CD4-positive, alpha-beta T cell (primary cell): ENCODE results near the gene SMU1. TPM values are rescaled to one million over a fixed set of nuclear protein-coding genes. Genes with fewer than 3 reads are reported as not detected.

Experiments used
- ATAC-seq: fragments of 200-7000 bp; cut with Tn5 transposase; one replicate; pipeline ENCODE4 v1.10.0; 2022; ENCODE audit warnings: mild to moderate bottlenecking; ENCODE audit not compliant: poor library complexity
- CTCF ChIA-PET: fragments of 350-600 bp; sonication (Branson Sonifier 250); formaldehyde crosslinking; loops from one replicate; lab custom pipeline; 2021; ENCODE audit warnings: antibody characterized with exemption, inconsistent platforms; lab: Charles Lee
- POLR2A ChIA-PET: fragments of 350-600 bp; sonication (Branson Sonifier 250); formaldehyde crosslinking; loops from one replicate; lab custom pipeline; 2021; ENCODE audit warnings: antibody characterized with exemption, inconsistent platforms; lab: Charles Lee
- DNase-seq, 14 experiments: peaks; one replicate each; pipeline ENCODE4 v3.0.0-alpha.2; 2013 to 2020; ENCODE audit warnings: mixed read lengths in 2 of 14
- H3K27ac ChIP-seq, 2 donors: one replicate each; pipeline versions ENCODE4 v1.5.1 to v1.7.0; 2013; ENCODE audit warnings: low read length in 2 of 2, low read depth in 1 of 2, mild to moderate bottlenecking in 1 of 2
- H3K27me3 ChIP-seq, 2 experiments: 1 replicate in 1 of 2; 2 replicates in 1 of 2; pipeline versions ENCODE4 v1.6.1 to v1.7.0; 2013; ENCODE audit warnings: low read length in 2 of 2, control low read depth in 1 of 2, mild to moderate bottlenecking in 1 of 2, moderate library complexity in 1 of 2; ENCODE audit not compliant: insufficient read depth in 2 of 2, control insufficient read depth in 1 of 2
- H3K36me3 ChIP-seq: one replicate; pipeline ENCODE4 v1.6.1; 2013; ENCODE audit warnings: low read length, control low read depth; ENCODE audit not compliant: insufficient read depth
- H3K4me1 ChIP-seq: one replicate; pipeline ENCODE4 v1.6.1; 2013; ENCODE audit warnings: low read length, control low read depth; ENCODE audit not compliant: insufficient read depth
- H3K4me3 ChIP-seq: one replicate; pipeline ENCODE4 v1.5.1; 2013; ENCODE audit warnings: mild to moderate bottlenecking, low read length, moderate library complexity
- H3K9me3 ChIP-seq, 2 experiments: 1 replicate in 1 of 2; 2 replicates in 1 of 2; pipeline versions ENCODE4 v1.6.1 to v1.7.0; 2013; ENCODE audit warnings: low read length in 2 of 2, mild to moderate bottlenecking in 2 of 2, control low read depth in 1 of 2, moderate library complexity in 1 of 2; ENCODE audit not compliant: control insufficient read depth in 1 of 2, insufficient read depth in 1 of 2
- H3K27ac Mint-ChIP-seq: one replicate; pipeline ENCODE4 v1.8.0; 2020; ENCODE audit warnings: mixed read lengths
- H3K27me3 Mint-ChIP-seq: one replicate; pipeline ENCODE4 v1.8.0; 2021; ENCODE audit warnings: mixed read lengths
- H3K36me3 Mint-ChIP-seq: one replicate; pipeline ENCODE4 v1.8.0; 2021; ENCODE audit warnings: low read depth, mixed read lengths
- H3K4me1 Mint-ChIP-seq: one replicate; pipeline ENCODE4 v1.8.0; 2021; ENCODE audit warnings: low read depth, mixed read lengths
- H3K4me3 Mint-ChIP-seq: one replicate; pipeline ENCODE4 v1.8.0; 2020; ENCODE audit warnings: mild to moderate bottlenecking, mixed read lengths
- H3K9me3 Mint-ChIP-seq: one replicate; pipeline ENCODE4 v1.8.0; 2020; ENCODE audit warnings: mixed read lengths
- intact Hi-C, 2 experiments: fragments of 100-400 bp; cut with DNase I in 1 of 2; cut with micrococcal nuclease in 1 of 2; formaldehyde crosslinking; loops; one replicate each; pipeline versions ENCODE4 v1.15.1 to v1.9.0; 2023 to 2025; cut with DNase I, micrococcal nuclease
- total RNA-seq, 174 experiments: library from RNA in 2 of 174; stranded (reverse) in 2 of 174; gene quantifications; one replicate each; pipeline ENCODE4 v1.2.3 and lab custom pipeline; 2021 to 2026
- TF ChIP-seq, protein P1 (sequence below): fragments of 200-600 bp; IDR thresholded peaks from one replicate; pipeline ENCODE4 v1.8.0; 2022; ENCODE audit warnings: antibody characterized with exemption, mild to moderate bottlenecking

Gene SMU1
- total RNA-seq, 2 experiments from 2014 or later = 25.1 to 26.0 TPM

DNA sequence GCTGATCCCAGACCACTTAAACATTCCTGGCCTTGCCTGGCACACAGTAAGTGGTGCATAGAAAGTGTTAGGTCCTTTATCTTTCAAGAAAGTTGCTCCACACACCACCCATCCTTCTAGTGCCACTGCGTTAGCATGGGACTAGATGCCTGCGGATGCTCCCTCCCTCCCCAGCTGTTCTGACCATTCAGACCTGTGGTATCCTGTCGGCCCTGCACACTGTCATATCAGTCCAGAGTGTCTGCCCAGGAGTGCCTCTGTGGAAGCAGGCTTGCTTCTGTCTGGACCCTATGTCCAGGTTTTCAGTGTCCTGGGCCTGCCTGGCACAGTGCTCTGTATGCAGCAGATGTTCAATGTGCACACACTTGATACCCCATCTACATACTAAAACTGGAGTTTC lies 38.3 kb upstream of the SMU1 start:
- H3K4me1 Mint-ChIP-seq = peaks cover 31% of the 10 kb centered on the region
- ATAC-seq = no peak
- intact Hi-C loops = loop anchor here in 1 of 2 experiments (10.0 kb wide), 1 partner anchor 50 kb away; the partner anchor contains the start of gene B4GALT1
- Histone ChIP-seq H3K4me1 (peaks cover 18% of the 10 kb centered on the region), H3K27ac (no peak overlapping the region), H3K36me3 (peaks cover 68% of the 10 kb centered on the region), H3K9me3 (no peaks in the 10 kb centered on the region), H3K4me3 (no peak overlapping the region), H3K27me3 (no peaks in the 10 kb centered on the region)
- no peak for DNase-seq
- H3K27ac Mint-ChIP-seq = no peak overlapping the region
- H3K27me3 Mint-ChIP-seq = no peaks in the 10 kb centered on the region
- H3K4me3 Mint-ChIP-seq = no peak overlapping the region
- no peaks in the 10 kb centered on the region for H3K9me3 Mint-ChIP-seq
- H3K36me3 Mint-ChIP-seq = peaks cover 87% of the 10 kb centered on the region
- POLR2A ChIA-PET = no interaction called here
- TF ChIP-seq, protein P1, sequence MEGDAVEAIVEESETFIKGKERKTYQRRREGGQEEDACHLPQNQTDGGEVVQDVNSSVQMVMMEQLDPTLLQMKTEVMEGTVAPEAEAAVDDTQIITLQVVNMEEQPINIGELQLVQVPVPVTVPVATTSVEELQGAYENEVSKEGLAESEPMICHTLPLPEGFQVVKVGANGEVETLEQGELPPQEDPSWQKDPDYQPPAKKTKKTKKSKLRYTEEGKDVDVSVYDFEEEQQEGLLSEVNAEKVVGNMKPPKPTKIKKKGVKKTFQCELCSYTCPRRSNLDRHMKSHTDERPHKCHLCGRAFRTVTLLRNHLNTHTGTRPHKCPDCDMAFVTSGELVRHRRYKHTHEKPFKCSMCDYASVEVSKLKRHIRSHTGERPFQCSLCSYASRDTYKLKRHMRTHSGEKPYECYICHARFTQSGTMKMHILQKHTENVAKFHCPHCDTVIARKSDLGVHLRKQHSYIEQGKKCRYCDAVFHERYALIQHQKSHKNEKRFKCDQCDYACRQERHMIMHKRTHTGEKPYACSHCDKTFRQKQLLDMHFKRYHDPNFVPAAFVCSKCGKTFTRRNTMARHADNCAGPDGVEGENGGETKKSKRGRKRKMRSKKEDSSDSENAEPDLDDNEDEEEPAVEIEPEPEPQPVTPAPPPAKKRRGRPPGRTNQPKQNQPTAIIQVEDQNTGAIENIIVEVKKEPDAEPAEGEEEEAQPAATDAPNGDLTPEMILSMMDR = no peak
- CTCF ChIA-PET = no interaction called here

DNA sequence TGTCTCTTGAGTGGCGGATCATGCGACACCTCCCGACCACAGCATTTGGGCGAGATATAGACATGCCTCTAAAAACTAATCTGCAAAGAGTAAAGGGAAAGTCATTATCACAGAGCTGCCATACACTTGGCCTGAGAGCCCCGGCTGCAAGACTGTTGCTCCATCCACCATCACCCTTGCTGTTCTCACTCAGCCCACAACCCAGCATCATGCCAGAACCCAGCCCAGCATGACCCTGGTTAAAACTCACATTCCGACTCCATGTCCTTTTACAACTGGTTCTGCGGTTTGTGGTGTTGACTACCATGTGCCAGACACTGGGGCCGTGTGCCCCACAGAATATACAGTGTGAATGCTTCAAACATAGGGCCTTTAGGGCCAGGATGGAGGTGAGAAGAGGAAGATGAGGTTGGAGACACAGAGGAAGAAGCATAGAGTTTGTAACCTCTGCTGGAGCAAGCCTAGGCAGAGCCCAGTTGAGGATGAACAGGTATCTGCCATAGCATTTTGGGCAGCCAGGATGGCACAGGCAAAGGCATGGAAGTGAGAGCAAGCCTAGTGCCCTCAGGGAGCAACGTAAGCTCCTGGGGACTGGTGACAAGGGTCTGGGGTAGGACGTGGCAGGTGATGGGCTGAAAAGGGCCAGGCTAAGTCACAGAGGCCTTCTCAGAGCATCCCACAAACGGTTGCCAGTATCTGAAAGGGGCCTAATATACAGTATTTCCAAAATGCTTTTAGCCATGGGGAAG lies 37.5 kb upstream of the SMU1 start:
- DNase-seq = no peak
- Histone ChIP-seq H3K9me3 (no peaks in the 10 kb centered on the region), H3K36me3 (peaks cover 60% of the 10 kb centered on the region), H3K27ac (no peak overlapping the region), H3K4me3 (no peak overlapping the region), H3K27me3 (no peaks in the 10 kb centered on the region), H3K4me1 (peaks cover 18% of the 10 kb centered on the region)
- ChIA-PET CTCF (no interaction called here), POLR2A (no interaction called here)
- Mint-ChIP-seq H3K27me3 (no peaks in the 10 kb centered on the region), H3K9me3 (no peaks in the 10 kb centered on the region), H3K36me3 (peaks cover 85% of the 10 kb centered on the region), H3K4me3 (peak overlapping the region; percentile 35), H3K4me1 (peaks cover 27% of the 10 kb centered on the region), H3K27ac (peak overlapping the region; percentile 54)
- intact Hi-C loops = loop anchor here in 1 of 2 experiments (10.0 kb wide), 1 partner anchor 51 kb away; the partner anchor contains the start of gene B4GALT1
- ATAC-seq = no peak
- TF ChIP-seq, protein P1 = no peak

DNA sequence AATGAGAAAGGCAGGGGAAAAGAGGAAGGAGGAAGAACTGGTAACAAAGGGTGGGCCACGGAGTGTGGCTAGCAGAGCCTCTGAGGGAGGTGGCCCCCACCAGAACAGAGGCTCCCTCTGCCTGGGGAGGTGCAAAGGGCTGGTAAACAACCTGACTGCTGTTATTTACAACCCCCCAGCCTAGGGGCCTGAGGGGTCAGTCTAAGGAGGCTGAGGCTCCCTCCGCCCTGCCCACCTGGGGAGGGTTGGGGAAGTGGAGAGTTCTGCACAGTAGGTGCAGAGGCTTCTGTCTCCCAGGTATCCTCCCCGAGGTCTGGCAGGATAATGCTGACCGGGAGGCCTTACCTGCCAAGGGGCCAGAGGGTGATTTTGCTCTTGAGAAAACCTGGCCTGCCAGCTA lies 35.6 kb upstream of the SMU1 start:
- H3K36me3 Mint-ChIP-seq = peaks cover 67% of the 10 kb centered on the region
- no peak overlapping the region for H3K27ac ChIP-seq
- H3K4me1 Mint-ChIP-seq = peaks cover 16% of the 10 kb centered on the region
- H3K27me3 ChIP-seq = no peaks in the 10 kb centered on the region
- ChIA-PET POLR2A (no interaction called here), CTCF (no interaction called here)
- H3K4me3 ChIP-seq = no peak overlapping the region
- H3K9me3 ChIP-seq = no peaks in the 10 kb centered on the region
- no peaks in the 10 kb centered on the region for H3K27me3 Mint-ChIP-seq
- ATAC-seq = no peak
- H3K4me1 ChIP-seq = peaks cover 4% of the 10 kb centered on the region
- intact Hi-C loops = loop anchor here in 1 of 2 experiments (10.0 kb wide), 1 partner anchor 53 kb away; the partner anchor contains the start of gene B4GALT1
- no peak for DNase-seq
- TF ChIP-seq, protein P1 = no peak
- no peak overlapping the region for H3K27ac Mint-ChIP-seq
- H3K4me3 Mint-ChIP-seq = no peak overlapping the region
- H3K36me3 ChIP-seq = peaks cover 50% of the 10 kb centered on the region
- H3K9me3 Mint-ChIP-seq = no peaks in the 10 kb centered on the region
